ENCODE measurements around the gene MRPL39.
"Not testable (repeated sequence)": the region's sequence is repeated elsewhere in the genome, so short reads cannot be mapped to it uniquely, and the experiment has no call there.

Gene MRPL39

GRCh38 chr21:25607151-25608043, at the start of gene MRPL39:
Gene MRPL39, minus strand, starts transcription at chr21:25607481. Its CDS starts 6 bp downstream, at chr21:25607475.
- peak; percentile 91 for DNase-seq (ENCODE audit: low spot score)

- no peak for DNase-seq (ENCODE audit: low spot score)
Observed at GRCh38 chr21:25656412-25656811, 49.1 kb upstream of the MRPL39 start.

GRCh38 chr21:25649146-25649545, 41.9 kb upstream of the MRPL39 start:
- no peak for DNase-seq (ENCODE audit: low spot score)

- no peak for DNase-seq (ENCODE audit: low spot score)
Observed at GRCh38 chr21:25647647-25648046, 40.4 kb upstream of the MRPL39 start.

GRCh38 chr21:25646474-25646873, 39.2 kb upstream of the MRPL39 start:
- no peak for DNase-seq (ENCODE audit: low spot score)

GRCh38 chr21:25643486-25643885, 36.2 kb upstream of the MRPL39 start:
- DNase-seq (ENCODE audit: low spot score): no peak

- no peak for DNase-seq (ENCODE audit: low spot score)
Observed at GRCh38 chr21:25640943-25641292, 33.6 kb upstream of the MRPL39 start.

- no peak for DNase-seq (ENCODE audit: low spot score)
Observed at GRCh38 chr21:25640202-25640942, 33.1 kb upstream of the MRPL39 start.

- DNase-seq (ENCODE audit: low spot score): peak; percentile 37
Observed at GRCh38 chr21:25639551-25640201, 32.4 kb upstream of the MRPL39 start.

- peak; percentile 9 for DNase-seq (ENCODE audit: low spot score)
Observed at GRCh38 chr21:25638660-25639550, 31.6 kb upstream of the MRPL39 start, which contains the start of gene JAM2. Gene JAM2, plus strand, starts transcription at chr21:25639258. Its CDS starts 564 bp downstream, at chr21:25639822.

GRCh38 chr21:25637851-25638659, 30.8 kb upstream of the MRPL39 start:
- no peak for DNase-seq (ENCODE audit: low spot score)

- no peak for DNase-seq (ENCODE audit: low spot score)
Observed at GRCh38 chr21:25636727-25637126, 29.4 kb upstream of the MRPL39 start.

- DNase-seq (ENCODE audit: low spot score): no peak
Observed at GRCh38 chr21:25635310-25635709, 28.0 kb upstream of the MRPL39 start.

GRCh38 chr21:25632296-25632695, 25.0 kb upstream of the MRPL39 start:
- DNase-seq (ENCODE audit: low spot score): no peak

- no peak for DNase-seq (ENCODE audit: low spot score)
Observed at GRCh38 chr21:25626757-25627156, 19.5 kb upstream of the MRPL39 start.

GRCh38 chr21:25625776-25626555, 18.7 kb upstream of the MRPL39 start:
- not testable (repeated sequence) for DNase-seq (ENCODE audit: low spot score)

- DNase-seq (ENCODE audit: low spot score): no peak
Observed at GRCh38 chr21:25625036-25625435, 17.8 kb upstream of the MRPL39 start.

GRCh38 chr21:25624511-25624910, 17.2 kb upstream of the MRPL39 start:
- no peak for DNase-seq (ENCODE audit: low spot score)

GRCh38 chr21:25619198-25619597, 11.9 kb upstream of the MRPL39 start:
- DNase-seq (ENCODE audit: low spot score): no peak

- no peak for DNase-seq (ENCODE audit: low spot score)
Observed at GRCh38 chr21:25615880-25616279, 8.6 kb upstream of the MRPL39 start.
